ENCODE measurements around the gene SLC52A3.
"Not testable (repeated sequence)": the region's sequence is repeated elsewhere in the genome, so short reads cannot be mapped to it uniquely, and the experiment has no call there.

SLC52A3 gene

GRCh38 chr20:768426-768978 lies at the start of gene SLC52A3:
TSS of gene SLC52A3 (minus strand) at chr20:768500. CDS start at chr20:765774, 2,726 bp downstream.
- no peak for DNase-seq
- Mint-ChIP-seq H3K9me3 (no peaks in the 10 kb centered on the region), H3K36me3 (no peaks in the 10 kb centered on the region), H3K4me1 (peaks cover 9 to 19% of the 10 kb centered on the region in 2 donors), H3K4me3 (no peak within 1 kb of the TSS), H3K27ac (no peak within 1 kb of the TSS), H3K27me3 (peaks cover 25 to 42% of the 10 kb centered on the region in 2 donors)
- ATAC-seq (replicated peaks) = no peak

- ATAC-seq (replicated peaks) = peak; percentile 55
- no peaks in the 10 kb centered on the region for H3K36me3 Mint-ChIP-seq
- no peak overlapping the region for H3K27ac Mint-ChIP-seq
- H3K4me1 Mint-ChIP-seq = peaks cover 4 to 5% of the 10 kb centered on the region in 2 donors
- peak; percentile 31 for DNase-seq
- peaks cover 23 to 32% of the 10 kb centered on the region in 2 donors for H3K27me3 Mint-ChIP-seq
- H3K4me3 Mint-ChIP-seq = no peak overlapping the region
- no peaks in the 10 kb centered on the region for H3K9me3 Mint-ChIP-seq
Observed at GRCh38 chr20:815914-816606, 47.8 kb upstream of the SLC52A3 start.

GRCh38 chr20:815226-815625 lies 46.9 kb upstream of the SLC52A3 start:
- no peak for DNase-seq
- Mint-ChIP-seq H3K4me1 (peaks cover 4 to 5% of the 10 kb centered on the region in 2 donors), H3K27me3 (peaks cover 31 to 40% of the 10 kb centered on the region in 2 donors), H3K9me3 (no peaks in the 10 kb centered on the region), H3K27ac (peak overlapping the region; percentile 33), H3K36me3 (no peaks in the 10 kb centered on the region), H3K4me3 (no peak overlapping the region)
- no peak for ATAC-seq (replicated peaks)

DNA sequence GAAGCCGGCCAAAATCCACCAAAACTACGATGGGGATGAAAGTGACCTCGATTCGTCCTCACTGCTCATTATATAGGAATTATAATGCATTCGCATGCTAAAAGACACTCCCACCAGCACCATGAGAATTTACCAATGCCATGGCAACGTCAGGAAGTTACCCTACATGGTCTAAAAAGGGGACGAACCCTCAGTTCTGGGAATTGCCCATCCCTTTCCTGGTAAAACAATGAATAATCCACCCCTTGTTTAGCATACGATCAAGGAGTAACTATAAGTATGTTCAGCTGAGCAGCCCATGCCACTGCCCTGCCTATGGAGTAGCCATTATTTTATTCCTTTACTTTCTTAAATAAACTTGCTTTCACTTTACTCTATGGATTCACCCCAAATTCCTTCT lies 45.1 kb upstream of the SLC52A3 start:
- DNase-seq = no peak
- H3K27ac Mint-ChIP-seq = no peak overlapping the region
- no peaks in the 10 kb centered on the region for H3K9me3 Mint-ChIP-seq
- H3K36me3 Mint-ChIP-seq = no peaks in the 10 kb centered on the region
- peaks cover 47 to 49% of the 10 kb centered on the region in 2 donors for H3K27me3 Mint-ChIP-seq
- H3K4me1 Mint-ChIP-seq = peaks cover 0 to 4% of the 10 kb centered on the region in 2 donors
- no peak overlapping the region for H3K4me3 Mint-ChIP-seq
- ATAC-seq (replicated peaks) = no peak

DNA sequence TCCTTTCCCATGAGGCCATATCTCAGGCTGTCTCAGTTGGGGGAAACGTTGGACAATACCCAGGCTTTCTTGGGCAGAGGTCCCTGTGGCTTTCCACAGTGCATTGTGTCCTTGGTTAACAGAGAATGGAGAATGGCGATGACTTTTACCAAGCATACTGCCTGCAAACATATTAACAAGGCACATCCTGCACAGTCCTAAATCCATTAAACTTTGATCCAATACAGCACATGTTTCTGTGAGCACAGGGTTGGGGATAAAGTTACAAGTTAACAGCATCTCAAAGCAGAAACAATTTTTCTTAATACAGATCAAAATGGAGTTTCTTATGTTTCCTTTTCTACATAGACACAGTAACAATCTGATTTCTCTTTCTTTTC lies 44.1 kb upstream of the SLC52A3 start:
- not testable (repeated sequence) for H3K36me3 Mint-ChIP-seq; H3K9me3 Mint-ChIP-seq; ATAC-seq (replicated peaks); H3K4me3 Mint-ChIP-seq; H3K4me1 Mint-ChIP-seq; H3K27ac Mint-ChIP-seq; DNase-seq
- peaks cover 48 to 49% of the 10 kb centered on the region in 2 donors for H3K27me3 Mint-ChIP-seq

GRCh38 chr20:811776-812434 lies 43.6 kb upstream of the SLC52A3 start:
- not testable (repeated sequence) for H3K4me1 Mint-ChIP-seq; H3K27ac Mint-ChIP-seq; H3K4me3 Mint-ChIP-seq; ATAC-seq (replicated peaks); H3K9me3 Mint-ChIP-seq; DNase-seq; H3K36me3 Mint-ChIP-seq
- peaks cover 48 to 49% of the 10 kb centered on the region in 2 donors for H3K27me3 Mint-ChIP-seq

DNA sequence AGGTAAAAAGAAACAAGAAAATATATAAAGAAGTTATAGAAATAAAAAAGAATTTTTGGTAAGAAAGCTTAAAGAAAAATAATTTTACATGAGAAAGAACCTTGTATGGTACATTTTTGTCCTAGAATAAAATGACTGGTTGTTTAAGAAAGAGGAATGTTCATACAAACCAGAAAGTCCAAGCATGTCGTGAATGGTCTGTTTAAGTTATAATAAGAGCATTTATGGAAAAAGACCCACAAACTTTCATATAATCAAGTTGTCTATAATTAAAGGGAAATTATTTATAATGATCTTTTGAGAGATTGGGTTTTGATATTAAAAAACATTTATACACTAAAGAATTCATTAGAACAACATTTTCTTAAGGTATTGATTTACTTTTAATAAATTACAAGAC lies 37.4 kb upstream of the SLC52A3 start:
- peaks cover 25 to 42% of the 10 kb centered on the region in 2 donors for H3K27me3 Mint-ChIP-seq
- H3K36me3 Mint-ChIP-seq = no peaks in the 10 kb centered on the region
- no peaks in the 10 kb centered on the region for H3K4me1 Mint-ChIP-seq
- H3K27ac Mint-ChIP-seq = no peak overlapping the region
- H3K4me3 Mint-ChIP-seq = no peak overlapping the region
- no peak for ATAC-seq (replicated peaks)
- no peak for DNase-seq
- H3K9me3 Mint-ChIP-seq = peaks cover 4 to 6% of the 10 kb centered on the region in 2 donors

GRCh38 chr20:801678-802077 lies 33.4 kb upstream of the SLC52A3 start:
- H3K36me3 Mint-ChIP-seq = no peaks in the 10 kb centered on the region
- no peak overlapping the region for H3K27ac Mint-ChIP-seq
- peaks cover 4 to 6% of the 10 kb centered on the region in 2 donors for H3K9me3 Mint-ChIP-seq
- no peaks in the 10 kb centered on the region for H3K4me1 Mint-ChIP-seq
- H3K4me3 Mint-ChIP-seq = no peak overlapping the region
- DNase-seq (no peak), ATAC-seq (replicated peaks) (no peak)
- H3K27me3 Mint-ChIP-seq = peaks cover 19 to 32% of the 10 kb centered on the region in 2 donors

GRCh38 chr20:800026-800425 lies 31.7 kb upstream of the SLC52A3 start:
- H3K9me3 Mint-ChIP-seq; H3K4me1 Mint-ChIP-seq; H3K27ac Mint-ChIP-seq; H3K36me3 Mint-ChIP-seq; H3K4me3 Mint-ChIP-seq; ATAC-seq (replicated peaks); DNase-seq: not testable (repeated sequence)
- peaks cover 19 to 38% of the 10 kb centered on the region in 2 donors for H3K27me3 Mint-ChIP-seq

DNA sequence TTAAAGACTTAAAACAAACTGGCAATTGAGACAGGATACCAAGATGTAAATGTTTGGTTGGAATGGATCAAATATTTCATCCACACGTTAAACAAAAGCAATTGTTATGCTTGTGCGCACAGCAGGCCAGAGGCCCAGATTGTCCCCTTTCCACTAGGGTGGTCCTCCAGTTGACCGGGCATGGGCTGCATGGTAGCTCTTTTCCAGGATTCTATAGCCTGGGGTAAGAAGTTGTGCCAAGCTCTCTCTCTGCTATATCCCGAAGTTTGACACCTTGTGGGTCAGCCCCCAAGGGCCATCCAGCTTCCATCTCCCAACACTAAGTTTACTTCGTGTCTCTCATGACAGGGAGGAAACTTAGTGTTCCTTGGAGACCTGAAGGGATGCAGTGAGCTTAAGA lies 30.4 kb upstream of the SLC52A3 start:
- not testable (repeated sequence) for ATAC-seq (replicated peaks); H3K4me3 Mint-ChIP-seq; H3K36me3 Mint-ChIP-seq; DNase-seq; H3K27ac Mint-ChIP-seq; H3K4me1 Mint-ChIP-seq; H3K9me3 Mint-ChIP-seq
- H3K27me3 Mint-ChIP-seq = peaks cover 19 to 44% of the 10 kb centered on the region in 2 donors

DNA sequence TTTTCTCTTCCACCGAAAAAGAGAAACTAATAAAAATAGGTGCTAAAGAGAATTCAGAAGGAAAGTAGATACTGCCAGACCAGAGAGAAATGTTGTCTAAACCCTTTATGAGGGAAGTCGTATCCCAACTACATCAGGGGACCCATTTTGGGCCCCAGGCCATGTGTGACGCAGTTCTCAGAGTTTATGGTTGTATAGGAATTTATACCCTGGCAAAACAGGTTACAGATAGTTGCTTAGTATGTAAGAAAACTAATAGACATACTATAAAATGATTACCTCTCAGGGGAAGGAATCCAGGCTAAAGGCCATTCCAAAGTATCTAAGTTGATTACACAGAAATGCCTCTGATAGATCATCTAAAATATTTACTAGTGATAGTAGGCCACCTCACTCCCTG lies 28.6 kb upstream of the SLC52A3 start:
- ATAC-seq (replicated peaks) = no peak
- Mint-ChIP-seq H3K9me3 (peaks cover 8 to 10% of the 10 kb centered on the region in 2 donors), H3K36me3 (peaks cover 0 to 3% of the 10 kb centered on the region in 2 donors), H3K27me3 (peaks cover 22 to 41% of the 10 kb centered on the region in 2 donors), H3K4me1 (no peaks in the 10 kb centered on the region), H3K27ac (no peak overlapping the region), H3K4me3 (no peak overlapping the region)
- DNase-seq = no peak

GRCh38 chr20:792248-792647 lies 23.9 kb upstream of the SLC52A3 start:
- no peak for DNase-seq
- H3K4me1 Mint-ChIP-seq = no peaks in the 10 kb centered on the region
- H3K27me3 Mint-ChIP-seq = peaks cover 24 to 41% of the 10 kb centered on the region in 2 donors

DNA sequence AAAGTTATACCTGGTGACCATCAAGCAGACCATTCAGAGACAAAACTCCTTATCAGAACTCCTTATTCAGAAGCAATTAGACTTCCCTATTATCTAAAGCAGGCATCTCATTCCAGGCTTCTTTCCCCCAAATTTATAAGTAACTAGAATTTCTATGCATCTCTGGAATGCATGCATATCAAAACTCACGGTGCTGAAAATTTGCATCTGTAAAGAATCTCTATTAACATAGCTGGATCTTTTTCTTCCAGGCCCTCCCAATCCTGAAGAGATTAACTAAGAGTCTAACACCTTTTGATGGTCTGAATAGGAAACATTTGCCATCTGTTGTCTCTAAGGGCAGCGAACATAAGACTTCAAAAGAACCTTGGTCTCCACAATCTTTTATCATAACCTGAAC lies 22.8 kb upstream of the SLC52A3 start:
- Mint-ChIP-seq H3K9me3 (peaks cover 11 to 12% of the 10 kb centered on the region in 2 donors), H3K4me3 (no peak overlapping the region), H3K27ac (no peak overlapping the region), H3K27me3 (peaks cover 30 to 48% of the 10 kb centered on the region in 2 donors), H3K4me1 (no peaks in the 10 kb centered on the region), H3K36me3 (peaks cover 0 to 3% of the 10 kb centered on the region in 2 donors)
- no peak for ATAC-seq (replicated peaks)
- no peak for DNase-seq

More at GRCh38 chr20:792248-792647, 23.9 kb upstream of the SLC52A3 start:
- ATAC-seq (replicated peaks) = no peak
- Mint-ChIP-seq H3K36me3 (peaks cover 0 to 3% of the 10 kb centered on the region in 2 donors), H3K27ac (no peak overlapping the region), H3K9me3 (peaks cover 11 to 12% of the 10 kb centered on the region in 2 donors), H3K4me3 (no peak overlapping the region)

DNA sequence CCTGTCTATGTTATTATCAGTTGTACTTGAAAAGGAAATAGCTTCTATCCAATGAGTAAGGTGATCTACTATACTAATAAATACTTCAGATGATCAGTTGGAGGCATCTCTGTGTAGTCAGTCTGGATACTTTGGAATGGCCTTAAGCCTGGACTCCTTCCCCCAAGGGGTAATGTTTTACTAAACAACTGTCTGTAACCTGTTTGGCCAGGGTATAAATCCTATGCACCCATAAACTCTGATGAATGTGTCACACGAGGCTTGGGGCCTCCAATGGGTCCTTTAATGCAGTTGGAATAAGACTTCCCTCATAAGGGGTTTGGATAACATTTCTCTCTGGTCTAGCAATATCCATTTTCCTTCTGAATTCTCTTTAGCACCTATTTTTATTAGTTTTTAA lies 19.5 kb upstream of the SLC52A3 start:
- no peak for DNase-seq
- Mint-ChIP-seq H3K27me3 (peaks cover 23 to 32% of the 10 kb centered on the region in 2 donors), H3K36me3 (peaks cover 0 to 7% of the 10 kb centered on the region in 2 donors), H3K27ac (no peak overlapping the region), H3K4me3 (no peak overlapping the region), H3K4me1 (no peaks in the 10 kb centered on the region), H3K9me3 (peaks cover 19% of the 10 kb centered on the region in 2 donors)
- ATAC-seq (replicated peaks) = no peak

DNA sequence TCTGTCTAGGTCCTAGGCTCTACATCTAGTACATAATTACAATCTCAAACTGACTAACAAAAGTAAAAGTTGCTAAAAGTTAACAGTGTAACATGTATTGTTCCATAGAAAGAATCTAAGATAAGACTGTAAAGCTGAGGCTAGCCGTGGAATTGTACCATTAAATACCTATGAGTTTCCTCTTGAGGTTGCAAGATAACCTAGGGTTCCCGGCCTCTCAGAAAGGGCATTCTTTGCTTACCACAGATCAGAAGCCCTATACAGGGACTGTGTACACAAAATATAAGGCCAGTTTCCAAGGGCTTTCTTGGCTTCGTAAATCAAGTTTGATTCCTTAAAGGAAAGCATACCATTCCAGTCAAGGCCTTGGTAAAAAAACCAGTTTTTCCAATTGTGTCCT lies 11.5 kb upstream of the SLC52A3 start:
- peaks cover 14% of the 10 kb centered on the region in 2 donors for H3K9me3 Mint-ChIP-seq
- H3K27me3 Mint-ChIP-seq = peaks cover 5 to 19% of the 10 kb centered on the region in 2 donors
- H3K27ac Mint-ChIP-seq = no peak overlapping the region
- ATAC-seq (replicated peaks) = no peak
- DNase-seq = no peak
- no peak overlapping the region for H3K4me3 Mint-ChIP-seq
- H3K36me3 Mint-ChIP-seq = peaks cover 0 to 7% of the 10 kb centered on the region in 2 donors
- no peaks in the 10 kb centered on the region for H3K4me1 Mint-ChIP-seq
